ENCODE results near the gene NAGLU.

DNA sequence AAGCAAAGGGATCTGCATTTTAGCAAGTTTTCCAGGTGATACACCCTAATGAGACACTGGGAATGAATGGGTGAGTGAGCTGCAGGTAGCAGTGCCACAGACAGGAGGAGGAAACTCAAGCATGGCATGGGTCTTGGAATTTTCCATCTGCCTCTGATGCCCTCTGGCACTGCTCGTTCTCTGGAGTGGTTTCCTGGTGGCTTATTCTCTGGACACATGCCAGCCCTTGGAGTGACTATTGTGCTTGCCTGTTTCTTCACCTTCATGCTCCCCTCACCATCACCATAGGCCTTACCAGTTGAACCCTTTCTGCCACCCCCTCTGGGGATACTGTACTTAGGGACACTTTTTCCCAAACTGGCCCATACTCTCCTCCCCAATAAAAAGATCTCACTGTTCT is 27.5 kb downstream of the NAGLU start:
- TF ChIP-seq, protein P1, sequence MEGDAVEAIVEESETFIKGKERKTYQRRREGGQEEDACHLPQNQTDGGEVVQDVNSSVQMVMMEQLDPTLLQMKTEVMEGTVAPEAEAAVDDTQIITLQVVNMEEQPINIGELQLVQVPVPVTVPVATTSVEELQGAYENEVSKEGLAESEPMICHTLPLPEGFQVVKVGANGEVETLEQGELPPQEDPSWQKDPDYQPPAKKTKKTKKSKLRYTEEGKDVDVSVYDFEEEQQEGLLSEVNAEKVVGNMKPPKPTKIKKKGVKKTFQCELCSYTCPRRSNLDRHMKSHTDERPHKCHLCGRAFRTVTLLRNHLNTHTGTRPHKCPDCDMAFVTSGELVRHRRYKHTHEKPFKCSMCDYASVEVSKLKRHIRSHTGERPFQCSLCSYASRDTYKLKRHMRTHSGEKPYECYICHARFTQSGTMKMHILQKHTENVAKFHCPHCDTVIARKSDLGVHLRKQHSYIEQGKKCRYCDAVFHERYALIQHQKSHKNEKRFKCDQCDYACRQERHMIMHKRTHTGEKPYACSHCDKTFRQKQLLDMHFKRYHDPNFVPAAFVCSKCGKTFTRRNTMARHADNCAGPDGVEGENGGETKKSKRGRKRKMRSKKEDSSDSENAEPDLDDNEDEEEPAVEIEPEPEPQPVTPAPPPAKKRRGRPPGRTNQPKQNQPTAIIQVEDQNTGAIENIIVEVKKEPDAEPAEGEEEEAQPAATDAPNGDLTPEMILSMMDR (IDR thresholded peaks at IDR 0.05) = no peak
- TF ChIP-seq, protein P2, sequence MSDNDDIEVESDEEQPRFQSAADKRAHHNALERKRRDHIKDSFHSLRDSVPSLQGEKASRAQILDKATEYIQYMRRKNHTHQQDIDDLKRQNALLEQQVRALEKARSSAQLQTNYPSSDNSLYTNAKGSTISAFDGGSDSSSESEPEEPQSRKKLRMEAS (IDR thresholded peaks at IDR 0.05) = no peak

Data from A549 (cell line).